Right atrium auricular region (tissue), 2 donors: ENCODE measurements around the gene TUBB6. TPM values are rescaled to one million over a fixed set of nuclear protein-coding genes. Genes with fewer than 3 reads are reported as not detected.
A peak's percentile ranks its signal among the peaks of the same experiment; 100 is the strongest.

ENCODE experiments used
- DNase-seq: peaks from one replicate; pipeline ENCODE4 v3.0.0-alpha.2; 2019; ENCODE audit warnings: low spot score
- H3K27ac ChIP-seq, 2 donors: fragments of 200-600 bp; sonication (generic); 1 replicate in 1 of 2; 2 replicates in 1 of 2; pipeline ENCODE4 v1.5.1; 2016 to 2019
- H3K27me3 ChIP-seq, 2 donors: fragments of 200-600 bp; sonication (generic); one replicate each; pipeline versions ENCODE4 v1.5.1 to v1.6.0; 2017 to 2019
- H3K36me3 ChIP-seq: fragments of 200-600 bp; sonication (generic); one replicate; pipeline ENCODE4 v1.5.1; 2016
- H3K4me1 ChIP-seq, 2 donors: fragments of 200-600 bp; sonication (generic); one replicate each; pipeline versions ENCODE4 v1.5.1 to v1.6.0; 2017 to 2019
- H3K4me3 ChIP-seq, 2 donors: fragments of 200-600 bp; sonication (generic); 1 replicate in 1 of 2; 2 replicates in 1 of 2; pipeline ENCODE4 v1.5.1; 2017 to 2019; ENCODE audit warnings: mild to moderate bottlenecking in 1 of 2, moderate library complexity in 1 of 2
- H3K9me3 ChIP-seq, 2 donors: fragments of 200-600 bp; sonication (generic); one replicate each; pipeline ENCODE4 v1.5.1; 2019
- total RNA-seq, 2 donors: library from RNA; depleted of rRNA; stranded (reverse); fragments of >200 nt; gene quantifications; one replicate each; pipeline ENCODE4 v1.1.0, GENCODE V29; 2016
- TF ChIP-seq, protein P1 (sequence below), 2 donors: fragments of 200-600 bp; sonication (generic); IDR thresholded peaks; one replicate each; pipeline ENCODE4 v1.5.1; 2019; ENCODE audit warnings: antibody characterized with exemption in 2 of 2

The TUBB6 gene
- total RNA-seq, 2 donors from 2014 or later: 158 to 337 TPM

DNA sequence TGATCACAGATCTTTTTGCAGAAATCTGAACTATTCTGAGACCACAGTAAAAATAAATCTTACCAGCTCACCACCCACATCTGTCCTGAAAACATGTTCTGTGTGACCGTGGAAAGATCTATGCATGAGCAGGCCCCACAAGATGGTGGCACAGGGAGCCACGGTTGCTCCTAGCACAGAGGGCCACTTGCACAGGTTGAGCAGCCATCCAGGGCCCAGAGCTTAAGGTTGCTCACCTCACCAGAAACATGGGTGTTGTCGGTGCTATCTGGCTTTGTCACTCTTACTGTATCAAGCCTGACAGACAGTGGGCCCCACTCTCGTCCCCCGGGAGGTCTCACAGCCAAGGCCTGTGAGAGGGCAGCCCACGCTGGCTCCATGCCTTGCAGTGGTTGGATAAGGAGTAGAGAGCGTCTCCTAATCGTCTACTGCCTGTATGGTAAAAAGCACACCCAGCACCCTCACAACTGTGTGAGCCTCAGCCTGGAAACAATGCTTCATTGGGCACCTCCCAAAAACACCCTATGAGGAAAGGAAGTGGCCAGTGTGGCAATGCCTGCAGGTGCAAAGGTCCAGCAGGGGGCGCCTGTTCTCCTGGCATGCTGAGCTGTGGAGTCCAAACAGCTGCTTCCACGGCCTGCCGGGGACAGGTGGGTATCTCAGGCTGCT is 19.6 kb downstream of the TUBB6 start:
- Histone ChIP-seq H3K27me3 (no peaks in the 10 kb centered on the region), H3K36me3 (peaks cover 65% of the 10 kb centered on the region), H3K4me3 (no peak overlapping the region), H3K27ac (peak overlapping the region; percentile 44 to 55), H3K4me1 (peaks cover 0 to 29% of the 10 kb centered on the region in 2 donors), H3K9me3 (no peaks in the 10 kb centered on the region)
- peak; percentile 85 for DNase-seq
- TF ChIP-seq, protein P1, sequence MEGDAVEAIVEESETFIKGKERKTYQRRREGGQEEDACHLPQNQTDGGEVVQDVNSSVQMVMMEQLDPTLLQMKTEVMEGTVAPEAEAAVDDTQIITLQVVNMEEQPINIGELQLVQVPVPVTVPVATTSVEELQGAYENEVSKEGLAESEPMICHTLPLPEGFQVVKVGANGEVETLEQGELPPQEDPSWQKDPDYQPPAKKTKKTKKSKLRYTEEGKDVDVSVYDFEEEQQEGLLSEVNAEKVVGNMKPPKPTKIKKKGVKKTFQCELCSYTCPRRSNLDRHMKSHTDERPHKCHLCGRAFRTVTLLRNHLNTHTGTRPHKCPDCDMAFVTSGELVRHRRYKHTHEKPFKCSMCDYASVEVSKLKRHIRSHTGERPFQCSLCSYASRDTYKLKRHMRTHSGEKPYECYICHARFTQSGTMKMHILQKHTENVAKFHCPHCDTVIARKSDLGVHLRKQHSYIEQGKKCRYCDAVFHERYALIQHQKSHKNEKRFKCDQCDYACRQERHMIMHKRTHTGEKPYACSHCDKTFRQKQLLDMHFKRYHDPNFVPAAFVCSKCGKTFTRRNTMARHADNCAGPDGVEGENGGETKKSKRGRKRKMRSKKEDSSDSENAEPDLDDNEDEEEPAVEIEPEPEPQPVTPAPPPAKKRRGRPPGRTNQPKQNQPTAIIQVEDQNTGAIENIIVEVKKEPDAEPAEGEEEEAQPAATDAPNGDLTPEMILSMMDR (IDR thresholded peaks at IDR 0.05): peak; percentile 62 to 82

DNA sequence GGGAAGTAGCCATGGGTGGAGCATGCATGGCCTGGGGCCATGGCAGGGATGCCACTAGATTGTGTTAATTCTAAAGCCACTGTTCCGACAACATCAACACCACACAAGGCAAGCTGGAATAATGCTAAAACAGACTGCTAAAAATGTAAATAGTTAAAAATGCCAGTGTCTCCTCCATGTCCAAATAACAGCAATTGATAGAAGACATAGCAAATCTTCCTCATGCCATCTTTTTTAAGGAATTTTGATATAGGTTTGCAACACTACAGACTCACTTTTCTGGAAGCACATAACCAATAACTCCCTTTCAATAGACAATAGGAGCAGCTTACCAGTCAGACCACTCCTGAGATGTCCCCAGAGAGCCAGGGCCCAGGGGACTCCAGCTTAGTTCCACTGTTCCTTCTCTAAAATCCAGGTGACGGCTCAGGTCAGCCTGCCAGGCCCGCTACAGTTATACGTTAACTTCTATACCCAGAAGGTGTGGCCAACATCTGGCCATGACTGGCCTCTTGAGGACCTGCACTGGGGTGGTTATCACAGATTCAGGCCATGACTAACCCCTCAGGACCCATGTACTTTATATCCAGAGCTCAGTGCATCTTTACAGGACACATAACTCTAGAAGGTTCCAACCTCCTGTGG is 20.3 kb downstream of the TUBB6 start:
- Histone ChIP-seq H3K27ac (peak overlapping the region; percentile 16 to 55), H3K4me1 (peaks cover 0 to 29% of the 10 kb centered on the region in 2 donors), H3K27me3 (no peaks in the 10 kb centered on the region), H3K9me3 (no peaks in the 10 kb centered on the region), H3K4me3 (no peak overlapping the region), H3K36me3 (peaks cover 64% of the 10 kb centered on the region)
- TF ChIP-seq, protein P1 (IDR thresholded peaks at IDR 0.05): peak in 1 of 2 donors; percentile 15
- peak; percentile 55 for DNase-seq

DNA sequence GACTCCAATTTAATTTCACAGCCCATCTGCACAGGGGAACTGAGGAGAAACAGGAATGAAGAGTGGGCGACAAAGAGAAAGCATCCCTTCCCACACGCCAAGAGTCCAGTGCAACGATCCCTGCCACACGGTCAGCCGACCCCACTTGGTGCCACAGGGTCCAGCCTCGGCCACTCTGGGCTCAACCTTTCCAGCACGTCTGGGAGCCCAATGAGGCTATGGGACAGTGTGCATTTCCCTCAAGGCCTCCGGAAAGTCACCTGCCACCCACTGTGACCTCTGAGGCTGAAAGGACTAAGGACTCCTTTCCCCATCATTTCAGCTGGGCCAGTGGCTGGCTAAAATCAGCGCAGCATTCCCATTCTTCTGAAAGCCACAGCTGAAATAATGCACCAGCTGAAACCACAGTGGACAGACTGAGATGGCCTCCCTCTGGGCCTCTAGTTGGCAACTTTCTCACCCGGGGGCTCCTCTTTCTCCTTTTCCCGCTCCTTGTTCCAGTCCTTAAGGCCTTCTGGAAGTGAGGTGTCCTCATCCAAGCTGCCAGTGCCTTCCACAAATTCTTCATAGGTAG is 21.2 kb downstream of the TUBB6 start:
- no peak overlapping the region for H3K27ac ChIP-seq
- TF ChIP-seq, protein P1 (IDR thresholded peaks at IDR 0.05): no peak
- no peaks in the 10 kb centered on the region for H3K9me3 ChIP-seq
- H3K27me3 ChIP-seq: no peaks in the 10 kb centered on the region
- H3K4me1 ChIP-seq: peaks cover 0 to 35% of the 10 kb centered on the region in 2 donors
- H3K36me3 ChIP-seq: peaks cover 61% of the 10 kb centered on the region
- H3K4me3 ChIP-seq: no peak overlapping the region
- DNase-seq: no peak

DNA sequence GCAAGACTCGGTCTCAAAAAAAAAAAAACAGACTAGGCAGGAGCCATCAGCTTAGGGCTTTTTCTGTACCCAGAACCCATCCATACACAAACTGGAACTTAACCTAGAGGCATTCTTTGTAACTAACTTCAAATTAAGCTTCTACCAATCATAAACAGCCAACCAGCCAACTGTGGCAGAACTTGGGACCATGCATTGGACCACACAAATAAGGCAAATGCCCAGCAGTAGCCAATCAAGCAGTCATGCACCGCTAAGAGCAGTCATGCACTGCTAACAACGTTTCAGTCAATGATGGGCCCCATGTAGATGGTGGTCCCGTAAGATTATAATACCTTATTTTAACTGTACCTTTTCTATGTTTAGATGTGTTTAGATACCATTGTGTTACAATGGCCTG is 22.7 kb downstream of the TUBB6 start:
- Histone ChIP-seq H3K27me3 (no peaks in the 10 kb centered on the region), H3K27ac (no peak overlapping the region), H3K36me3 (peaks cover 63% of the 10 kb centered on the region), H3K4me1 (peaks cover 0 to 49% of the 10 kb centered on the region in 2 donors), H3K9me3 (no peaks in the 10 kb centered on the region), H3K4me3 (no peak overlapping the region)
- TF ChIP-seq, protein P1 (IDR thresholded peaks at IDR 0.05): no peak
- DNase-seq: no peak

DNA sequence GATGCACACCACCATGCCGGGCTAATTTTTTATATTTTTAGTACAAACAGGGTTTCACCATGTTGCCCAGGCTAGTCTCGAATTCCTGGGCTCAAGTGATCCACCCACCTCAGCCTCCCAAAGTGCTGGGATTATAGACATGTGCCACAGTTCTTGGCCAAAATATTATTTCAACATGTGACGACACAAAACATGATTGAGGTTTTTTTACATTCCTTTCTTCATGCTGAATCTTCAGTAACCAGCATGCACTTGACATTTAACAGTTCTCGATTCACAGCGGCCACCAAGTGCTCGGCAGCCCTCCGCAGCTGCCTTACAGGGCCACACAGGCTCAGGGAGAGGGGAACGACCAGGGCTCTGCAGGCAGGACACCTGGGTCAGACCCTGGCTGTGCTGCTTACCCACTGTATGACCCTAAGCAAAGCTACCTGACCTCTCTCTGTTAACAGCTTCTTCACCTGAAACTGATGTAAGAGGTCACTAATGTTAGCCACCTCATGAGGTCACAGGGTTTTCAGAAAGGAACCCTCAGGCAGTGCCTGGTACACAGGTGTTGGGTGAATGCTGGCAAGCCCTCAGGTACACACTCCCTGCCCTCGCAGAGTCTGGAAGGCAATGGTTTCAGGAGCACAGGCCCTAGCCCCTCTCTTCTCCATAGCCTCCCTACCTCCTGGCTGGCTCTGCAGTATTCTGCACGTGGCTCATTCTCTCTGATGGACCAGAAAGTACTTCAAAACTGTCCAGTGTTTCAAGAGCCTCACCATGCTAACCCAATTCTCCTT is 25.7 kb downstream of the TUBB6 start:
- H3K4me1 ChIP-seq: peaks cover 0 to 39% of the 10 kb centered on the region in 2 donors

More for the DNA sequence above, 25.7 kb downstream of the TUBB6 start:
- peaks cover 57% of the 10 kb centered on the region for H3K36me3 ChIP-seq
- TF ChIP-seq, protein P1 (IDR thresholded peaks at IDR 0.05): no peak
- DNase-seq: no peak
- no peaks in the 10 kb centered on the region for H3K9me3 ChIP-seq
- H3K27me3 ChIP-seq: no peaks in the 10 kb centered on the region
- H3K4me3 ChIP-seq: no peak overlapping the region
- H3K27ac ChIP-seq: peak overlapping the region; percentile 27 to 52
